ENCODE measurements around the gene CNTN1. TPM values are rescaled to one million over a fixed set of nuclear protein-coding genes. Genes with fewer than 3 reads are reported as not detected.

The CNTN1 gene
- polyA plus RNA-seq, 1 donor (not counting 4 experiments of a cell fraction or from before 2014, with no cell fraction given) = 19.0 TPM

- TF ChIP-seq CTCF (optimal IDR thresholded peaks at IDR 0.05 in 1 of 3, IDR thresholded peaks at IDR 0.05 in 1 of 3, conservative IDR thresholded peaks at IDR 0.05 in 1 of 3; ENCODE audit: extremely low read depth in 1 of 3, insufficient read depth in 2 of 3, low read length in 3 of 3) (peak in 2 of 3 experiments; percentile 9 to 29), EZH2 (IDR thresholded peaks at IDR 0.05; ENCODE audit: low read length) (no peak)
- Histone ChIP-seq H3K9ac (ENCODE audit: control insufficient read depth, extremely low read depth, insufficient read depth, low read length) (no peak overlapping the region), H3K4me3 (ENCODE audit: control insufficient read depth in 2 of 3, extremely low read depth in 1 of 3, insufficient read depth in 2 of 3, low read depth in 1 of 3, low read length in 3 of 3) (no peak overlapping the region), H3K9me1 (ENCODE audit: control insufficient read depth, extremely low read depth, insufficient read depth, low read length) (no peaks in the 10 kb centered on the region), H3K36me3 (ENCODE audit: control insufficient read depth in 2 of 2, extremely low read depth in 1 of 2, insufficient read depth in 2 of 2, low read length in 2 of 2) (no peaks in the 10 kb centered on the region), H4K20me1 (ENCODE audit: control insufficient read depth, extremely low read depth, insufficient read depth, low read length) (no peaks in the 10 kb centered on the region), H3K4me1 (ENCODE audit: control insufficient read depth, extremely low read depth, insufficient read depth, low read length) (no peaks in the 10 kb centered on the region), H3K4me2 (ENCODE audit: control insufficient read depth, extremely low read depth, insufficient read depth, low read depth, low read length) (no peak overlapping the region), H3K79me2 (ENCODE audit: control insufficient read depth, insufficient read depth, low read length) (no peaks in the 10 kb centered on the region), H3K27me3 (ENCODE audit: control insufficient read depth, extremely low read depth, insufficient read depth, low read length) (no peaks in the 10 kb centered on the region), H3K27ac (ENCODE audit: control insufficient read depth, insufficient read depth, low read length) (no peak overlapping the region), H3K9me3 (ENCODE audit: control insufficient read depth, low read depth, low read length) (no peaks in the 10 kb centered on the region), H2AFZ (ENCODE audit: control insufficient read depth, low read length) (no peak overlapping the region)
- peak; percentile 51 for FAIRE-seq
- no peak for DNase-seq (ENCODE audit: low read depth, low spot score)
- dilution Hi-C loops (cut with MboI; ENCODE audit: extremely low pct_ligation_motif_present, low sequenced_read_pairs) = no loop called here
These were observed 53.1 kb downstream of the CNTN1 start for GRCh38 chr12:40745386-40745785.

GRCh38 chr12:40749863-40750262 lies 57.6 kb downstream of the CNTN1 start:
- no peak for TF ChIP-seq CTCF (optimal IDR thresholded peaks at IDR 0.05 in 1 of 3, IDR thresholded peaks at IDR 0.05 in 1 of 3, conservative IDR thresholded peaks at IDR 0.05 in 1 of 3; ENCODE audit: extremely low read depth in 1 of 3, insufficient read depth in 2 of 3, low read length in 3 of 3)
- no peak for TF ChIP-seq EZH2 (IDR thresholded peaks at IDR 0.05; ENCODE audit: low read length)
- no peaks in the 10 kb centered on the region for H4K20me1 ChIP-seq (ENCODE audit: control insufficient read depth, extremely low read depth, insufficient read depth, low read length)
- H3K4me2 ChIP-seq (ENCODE audit: control insufficient read depth, extremely low read depth, insufficient read depth, low read depth, low read length) = no peak overlapping the region
- H3K79me2 ChIP-seq (ENCODE audit: control insufficient read depth, insufficient read depth, low read length) = no peaks in the 10 kb centered on the region
- no peaks in the 10 kb centered on the region for H3K4me1 ChIP-seq (ENCODE audit: control insufficient read depth, extremely low read depth, insufficient read depth, low read length)
- no peak overlapping the region for H3K9ac ChIP-seq (ENCODE audit: control insufficient read depth, extremely low read depth, insufficient read depth, low read length)
- H3K9me3 ChIP-seq (ENCODE audit: control insufficient read depth, low read depth, low read length) = no peaks in the 10 kb centered on the region
- no peaks in the 10 kb centered on the region for H3K36me3 ChIP-seq (ENCODE audit: control insufficient read depth in 2 of 2, extremely low read depth in 1 of 2, insufficient read depth in 2 of 2, low read length in 2 of 2)
- H3K4me3 ChIP-seq (ENCODE audit: control insufficient read depth in 2 of 3, extremely low read depth in 1 of 3, insufficient read depth in 2 of 3, low read depth in 1 of 3, low read length in 3 of 3) = no peak overlapping the region
- H2AFZ ChIP-seq (ENCODE audit: control insufficient read depth, low read length) = no peak overlapping the region
- FAIRE-seq (no peak), DNase-seq (ENCODE audit: low read depth, low spot score) (no peak)
- H3K9me1 ChIP-seq (ENCODE audit: control insufficient read depth, extremely low read depth, insufficient read depth, low read length) = no peaks in the 10 kb centered on the region
- H3K27me3 ChIP-seq (ENCODE audit: control insufficient read depth, extremely low read depth, insufficient read depth, low read length) = no peaks in the 10 kb centered on the region
- dilution Hi-C loops (cut with MboI; ENCODE audit: extremely low pct_ligation_motif_present, low sequenced_read_pairs) = no loop called here
- H3K27ac ChIP-seq (ENCODE audit: control insufficient read depth, insufficient read depth, low read length) = no peak overlapping the region

All from keratinocyte (primary cell).